HG02852 (cell line): ENCODE data around the gene SLC24A3.

Experiments used
- ATAC-seq: cut with Tn5 transposase; IDR thresholded peaks from one replicate; pipeline ENCODE4 v1.9.1; 2021; ENCODE audit warnings: mild to moderate bottlenecking, moderate library complexity; ENCODE audit not compliant: unreplicated experiment

SLC24A3 gene

DNA sequence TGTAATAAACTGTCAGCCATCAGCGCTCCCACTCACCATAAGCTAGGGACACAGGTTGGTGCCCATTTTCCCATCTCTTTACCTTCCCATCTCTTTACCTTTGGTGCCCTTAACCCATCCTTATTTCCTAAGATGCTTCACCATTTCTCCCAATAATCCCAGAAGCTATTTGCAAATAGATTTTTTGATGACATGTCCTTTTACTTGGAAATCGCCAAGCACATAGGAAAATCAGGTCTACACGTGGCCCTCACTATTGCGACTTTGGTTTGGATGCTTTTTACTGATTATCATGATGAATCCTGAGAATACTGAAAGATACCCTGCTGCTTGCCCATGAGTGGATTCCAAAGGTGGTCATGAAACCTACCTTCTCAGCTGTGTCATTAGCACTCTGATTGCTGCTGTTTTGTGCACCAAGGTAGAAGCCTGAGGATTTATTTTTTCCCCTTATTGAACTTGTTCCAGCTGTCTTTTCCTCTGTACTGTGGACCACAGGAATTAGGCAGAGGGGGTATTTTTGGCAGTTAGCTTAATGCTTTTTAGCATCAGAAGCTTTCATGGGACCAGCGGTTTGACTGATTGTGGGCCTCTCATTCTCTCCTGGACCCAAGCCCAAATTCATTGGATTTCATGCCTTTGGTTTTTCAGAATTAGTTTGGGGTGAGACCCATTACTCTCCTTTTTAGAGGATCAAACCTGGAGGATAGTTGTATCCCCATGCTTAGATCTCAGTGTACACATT lies 316.0 kb downstream of the SLC24A3 start:
- no peak for ATAC-seq

GRCh38 chr20:19530006-19530405 lies 317.6 kb downstream of the SLC24A3 start:
- ATAC-seq, result no peak

- ATAC-seq, result no peak
These were observed 319.0 kb downstream of the SLC24A3 start for GRCh38 chr20:19531446-19531845.

DNA sequence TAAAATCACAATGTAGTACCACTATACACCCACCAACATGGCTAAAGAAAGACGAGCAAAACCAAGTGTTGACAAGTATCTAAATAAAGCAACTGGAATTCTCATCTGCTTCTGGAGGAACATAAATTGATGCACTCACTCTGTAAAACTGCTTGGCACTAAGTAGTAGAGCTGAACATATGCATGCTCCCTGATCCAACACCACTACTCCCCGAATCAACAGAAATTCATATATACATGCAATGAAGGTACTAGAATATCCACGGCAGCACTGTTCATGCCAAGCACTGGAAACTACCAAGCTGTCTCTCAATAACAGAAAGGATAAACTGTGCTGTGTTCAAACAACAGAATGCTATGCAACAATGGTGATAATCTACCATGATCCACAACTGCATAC lies 326.1 kb downstream of the SLC24A3 start:
- no peak for ATAC-seq

- no peak for ATAC-seq
These were observed 326.7 kb downstream of the SLC24A3 start for GRCh38 chr20:19539191-19539590.

GRCh38 chr20:19540392-19540791 lies 327.9 kb downstream of the SLC24A3 start:
- no peak for ATAC-seq

- no peak for ATAC-seq
These were observed 330.7 kb downstream of the SLC24A3 start for GRCh38 chr20:19543101-19543500.

DNA sequence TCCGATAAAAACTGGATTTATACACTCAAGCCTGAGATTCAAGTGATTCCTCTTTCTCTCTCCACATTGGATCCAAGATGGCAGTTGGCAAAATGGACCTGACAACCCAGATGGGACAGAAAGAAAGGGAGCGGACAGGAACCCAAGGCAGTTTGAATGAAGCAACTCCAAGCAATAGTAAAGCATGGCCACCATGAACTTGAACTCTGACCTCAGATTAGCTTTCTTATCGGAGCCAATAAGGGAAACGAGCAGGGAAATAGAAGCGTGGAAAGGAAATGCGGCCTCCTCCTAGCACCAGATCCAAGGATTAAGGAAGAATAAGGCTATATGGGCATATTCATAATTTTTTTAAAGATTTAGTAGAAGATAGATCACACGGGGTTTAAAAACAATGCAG lies 332.2 kb downstream of the SLC24A3 start:
- no peak for ATAC-seq

- ATAC-seq, result no peak
These were observed 334.2 kb downstream of the SLC24A3 start for GRCh38 chr20:19546648-19547047.

DNA sequence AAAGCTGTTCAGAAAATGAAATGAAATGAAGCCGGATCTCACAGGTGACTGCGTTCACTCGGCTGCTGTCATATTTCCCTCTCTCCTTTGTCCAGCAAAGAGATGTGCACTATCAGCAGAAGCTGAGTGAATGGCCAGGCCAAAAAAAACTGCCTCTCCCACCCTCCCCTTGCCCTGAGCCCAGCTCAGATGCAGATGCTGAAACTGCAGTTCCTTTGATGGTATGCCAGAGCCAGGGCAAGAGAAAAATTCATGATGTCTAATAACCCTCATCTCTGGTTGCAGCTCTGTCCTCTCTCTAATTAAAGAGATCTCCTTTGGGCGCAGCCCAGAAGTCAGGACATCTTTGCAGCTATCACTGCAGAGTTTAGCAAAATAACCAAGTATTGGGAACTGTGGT lies 335.1 kb downstream of the SLC24A3 start:
- ATAC-seq, result no peak

DNA sequence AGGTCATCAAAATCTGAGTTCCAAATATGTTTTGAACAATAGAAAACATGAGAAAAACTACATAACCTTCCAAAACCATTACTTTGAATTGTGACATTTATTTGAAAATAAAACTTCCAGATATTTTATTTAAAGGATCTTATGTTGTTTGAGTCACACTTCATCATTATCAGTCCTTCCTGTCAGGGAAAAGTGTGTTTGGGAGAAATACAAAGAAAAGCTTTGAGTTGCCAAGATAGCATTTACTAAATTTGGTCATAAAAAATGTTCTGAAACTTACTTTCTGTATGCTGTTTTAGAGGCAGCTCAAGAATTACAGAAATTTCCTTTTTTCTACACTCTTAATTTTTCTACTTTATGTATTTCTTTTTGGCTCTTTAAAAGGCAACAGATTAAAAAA lies 337.5 kb downstream of the SLC24A3 start:
- no peak for ATAC-seq

DNA sequence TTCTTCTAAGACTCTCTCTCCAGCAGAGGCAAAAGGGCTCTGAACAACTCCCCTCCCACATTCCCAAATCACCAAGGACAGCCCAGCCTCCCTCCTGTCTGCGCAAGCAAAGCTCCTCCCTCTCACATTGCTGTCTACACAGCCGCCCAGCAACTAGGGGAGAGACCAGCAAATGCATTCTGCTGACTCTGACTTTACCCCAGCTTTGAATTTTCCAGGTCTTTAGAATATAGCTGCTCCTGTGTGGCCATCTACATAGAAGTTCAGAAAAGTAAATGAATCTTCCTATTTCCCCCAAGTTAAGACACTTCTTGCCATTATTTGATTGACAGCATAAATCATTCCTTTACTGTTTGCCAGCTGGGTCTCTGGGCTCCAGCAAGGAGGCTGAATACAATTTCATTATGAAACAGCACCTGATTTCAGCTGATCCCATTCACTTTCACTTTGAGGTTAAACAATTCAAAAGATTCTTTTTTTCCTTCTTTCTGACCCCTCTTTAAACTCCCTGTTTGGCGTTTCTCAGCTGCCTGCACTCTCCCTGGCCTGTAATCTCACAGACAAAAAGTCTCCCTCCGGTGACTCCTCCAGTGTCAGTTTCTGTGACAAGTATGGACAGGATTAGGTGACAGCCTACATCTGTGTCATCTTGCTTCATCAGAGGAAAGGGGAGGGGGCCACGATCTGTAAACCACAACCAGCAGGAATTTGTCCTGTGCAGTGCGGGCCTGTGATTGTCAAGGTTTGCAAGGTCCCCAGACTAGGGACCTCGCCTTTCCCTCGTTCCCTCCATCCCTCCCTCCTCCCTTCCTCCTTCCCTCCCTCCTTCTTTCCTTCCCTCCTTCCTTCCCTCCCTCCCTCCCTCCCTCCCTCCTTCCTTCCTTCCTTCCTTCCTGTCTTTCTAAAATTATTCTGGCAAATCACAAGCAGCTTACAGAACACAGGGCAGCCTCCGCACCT lies 340.1 kb downstream of the SLC24A3 start:
- no peak for ATAC-seq

GRCh38 chr20:19554666-19555065 lies 342.2 kb downstream of the SLC24A3 start:
- ATAC-seq, result no peak

- no peak for ATAC-seq
These were observed 343.3 kb downstream of the SLC24A3 start for GRCh38 chr20:19555726-19556125.

- no peak for ATAC-seq
These were observed 344.8 kb downstream of the SLC24A3 start for GRCh38 chr20:19557291-19557690.

DNA sequence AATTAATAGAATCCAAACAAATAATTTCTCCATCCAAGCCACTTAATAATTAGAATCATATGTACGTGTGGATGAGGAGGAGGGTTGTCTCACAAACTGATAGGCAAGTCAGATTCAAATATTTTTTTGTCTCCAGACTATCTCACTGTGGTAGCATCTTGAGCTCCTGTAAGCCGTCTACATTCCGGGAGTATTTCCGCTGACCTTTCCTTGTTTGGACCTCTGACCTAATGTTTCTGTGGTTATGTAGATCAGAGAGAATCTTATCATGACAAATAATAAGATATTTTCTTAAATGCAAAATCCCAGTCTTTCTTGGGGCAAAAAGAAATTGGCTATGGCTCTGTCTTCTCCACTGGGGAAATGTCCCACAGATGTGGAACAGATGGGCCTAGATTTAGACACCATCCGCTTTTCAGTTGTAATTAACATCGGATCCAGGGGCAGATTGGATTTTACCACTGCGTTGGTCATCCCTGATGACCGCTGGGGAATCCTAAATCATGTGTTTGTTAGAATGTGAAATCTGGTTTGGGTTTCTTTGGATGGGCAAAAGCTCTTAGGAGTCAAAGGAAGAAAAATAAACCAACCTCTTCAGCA lies 348.5 kb downstream of the SLC24A3 start:
- no peak for ATAC-seq

DNA sequence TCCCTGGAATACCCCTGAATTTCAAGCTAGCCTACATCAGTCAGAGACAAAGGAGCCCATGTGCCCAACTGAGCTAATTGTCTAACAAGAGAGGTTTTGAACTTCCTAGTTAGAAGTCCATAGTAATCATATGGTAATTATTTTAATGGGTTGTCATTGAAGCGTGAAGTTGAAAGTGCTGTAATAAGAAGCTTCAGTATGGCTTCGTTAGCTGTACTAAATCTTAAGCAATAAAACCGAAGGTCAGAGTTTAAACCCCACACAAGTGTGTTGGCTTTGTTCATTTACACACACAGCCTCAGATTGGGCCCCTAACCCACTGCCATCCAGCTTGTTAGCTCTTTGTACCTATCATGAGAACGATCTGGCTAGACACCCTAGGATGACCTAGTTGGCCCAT lies 350.0 kb downstream of the SLC24A3 start:
- no peak for ATAC-seq

- ATAC-seq, result no peak
These were observed 351.8 kb downstream of the SLC24A3 start for GRCh38 chr20:19564261-19564660.

GRCh38 chr20:19565736-19566135 lies 353.3 kb downstream of the SLC24A3 start:
- ATAC-seq, result no peak

- no peak for ATAC-seq
These were observed 353.9 kb downstream of the SLC24A3 start for GRCh38 chr20:19566226-19566945.

- no peak for ATAC-seq
These were observed 355.7 kb downstream of the SLC24A3 start for GRCh38 chr20:19568128-19568527.
